Suprapubic skin (tissue), 4 donors: ENCODE results near the gene GMCL2.

Source experiments
- EP300 ChIP-seq: sonication (generic); formaldehyde crosslinking; IDR thresholded peaks from one replicate; pipeline ENCODE4 v1.6.1; 2017; ENCODE audit warnings: antibody characterized with exemption
- POLR2A ChIP-seq, 2 donors: fragments of 450-650 bp; IDR thresholded peaks; one replicate each; pipeline ENCODE4 v1.6.1; 2017; ENCODE audit warnings: antibody characterized with exemption in 2 of 2, mild to moderate bottlenecking in 2 of 2, moderate library complexity in 2 of 2
- POLR2AphosphoS5 ChIP-seq, 3 donors: sonication (generic); formaldehyde crosslinking; IDR thresholded peaks; one replicate each; pipeline ENCODE4 v1.6.1; 2017; ENCODE audit warnings: antibody characterized with exemption in 3 of 3
- TF ChIP-seq, protein P1 (sequence below), 2 donors: fragments of 200-600 bp in 1 of 2; fragments of 450-650 bp in 1 of 2; sonication (generic) in 1 of 2; IDR thresholded peaks; one replicate each; pipeline ENCODE4 v1.5.1; 2016 to 2019; ENCODE audit warnings: antibody characterized with exemption in 2 of 2, mild to moderate bottlenecking in 1 of 2, moderate library complexity in 1 of 2

DNA sequence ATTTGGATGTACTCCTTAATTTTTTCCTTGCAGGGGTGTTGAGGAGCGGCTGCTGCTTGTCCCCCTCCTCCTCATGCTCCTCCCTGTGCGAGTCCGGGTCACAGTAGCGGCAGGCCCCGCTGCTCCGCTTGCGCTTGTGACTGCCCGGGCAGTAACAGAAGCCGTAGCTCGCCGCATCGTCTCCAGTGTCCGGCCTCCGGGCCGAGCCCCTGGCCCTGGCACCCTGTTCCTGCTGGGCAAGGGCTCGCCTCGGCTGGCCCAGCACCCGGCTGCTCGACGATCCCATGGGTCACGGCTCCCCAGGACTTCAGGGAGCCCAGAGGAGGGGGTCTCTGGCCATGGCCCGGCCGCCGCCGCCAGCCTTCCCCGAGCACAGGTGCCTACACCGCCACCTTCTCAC is at the start of gene GMCL2:
- TF ChIP-seq, protein P1, sequence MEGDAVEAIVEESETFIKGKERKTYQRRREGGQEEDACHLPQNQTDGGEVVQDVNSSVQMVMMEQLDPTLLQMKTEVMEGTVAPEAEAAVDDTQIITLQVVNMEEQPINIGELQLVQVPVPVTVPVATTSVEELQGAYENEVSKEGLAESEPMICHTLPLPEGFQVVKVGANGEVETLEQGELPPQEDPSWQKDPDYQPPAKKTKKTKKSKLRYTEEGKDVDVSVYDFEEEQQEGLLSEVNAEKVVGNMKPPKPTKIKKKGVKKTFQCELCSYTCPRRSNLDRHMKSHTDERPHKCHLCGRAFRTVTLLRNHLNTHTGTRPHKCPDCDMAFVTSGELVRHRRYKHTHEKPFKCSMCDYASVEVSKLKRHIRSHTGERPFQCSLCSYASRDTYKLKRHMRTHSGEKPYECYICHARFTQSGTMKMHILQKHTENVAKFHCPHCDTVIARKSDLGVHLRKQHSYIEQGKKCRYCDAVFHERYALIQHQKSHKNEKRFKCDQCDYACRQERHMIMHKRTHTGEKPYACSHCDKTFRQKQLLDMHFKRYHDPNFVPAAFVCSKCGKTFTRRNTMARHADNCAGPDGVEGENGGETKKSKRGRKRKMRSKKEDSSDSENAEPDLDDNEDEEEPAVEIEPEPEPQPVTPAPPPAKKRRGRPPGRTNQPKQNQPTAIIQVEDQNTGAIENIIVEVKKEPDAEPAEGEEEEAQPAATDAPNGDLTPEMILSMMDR (IDR thresholded peaks at IDR 0.05) = no peak
- no peak for TF ChIP-seq EP300
- TF ChIP-seq POLR2A (IDR thresholded peaks at IDR 0.05) = no peak
- TF ChIP-seq POLR2AphosphoS5 (IDR thresholded peaks at IDR 0.05) = no peak
